ENCODE data around the gene CYSLTR2.

CYSLTR2 gene

DNA sequence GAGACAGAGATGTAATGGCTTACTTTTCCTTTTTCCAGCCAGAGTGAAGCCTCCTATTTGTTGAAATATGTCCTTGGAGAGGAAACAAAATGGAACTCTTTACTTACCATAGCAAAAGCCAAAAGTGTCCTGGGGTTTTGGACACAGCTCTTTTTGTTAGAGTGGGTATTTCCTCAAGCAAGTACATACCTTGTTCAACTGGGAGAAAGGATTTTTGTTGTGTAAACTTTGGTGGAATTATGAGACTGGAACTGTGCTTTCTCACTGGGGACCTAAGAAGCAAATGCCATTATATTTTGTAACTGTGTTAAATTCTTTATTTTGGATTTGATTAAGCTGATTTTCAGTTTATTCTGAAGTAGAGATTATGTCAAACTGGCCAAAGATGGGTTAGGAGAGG is 58.4 kb downstream of the CYSLTR2 start:
- no peak overlapping the region for H2AFZ ChIP-seq (ENCODE audit: low read length)
- H2BK15ac ChIP-seq (ENCODE audit: low read length), result no peak overlapping the region
- H3K27ac ChIP-seq (replicated peaks; ENCODE audit: low read length), result no peak overlapping the region
- H3K4me2 ChIP-seq (ENCODE audit: insufficient read depth, low read length, poor library complexity, severe bottlenecking), result no peak overlapping the region
- H3K9me3 ChIP-seq (replicated peaks in 1 of 2; ENCODE audit: control insufficient read depth in 2 of 2, insufficient read depth in 1 of 2, low read depth in 1 of 2, low read length in 2 of 2), result peaks cover 8 to 13% of the 10 kb centered on the region in 2 donors
- DNase-seq (ENCODE audit: low spot score), result no peak
- H2AK5ac ChIP-seq (ENCODE audit: low read depth, low read length), result no peak overlapping the region
- no peak overlapping the region for H2BK12ac ChIP-seq (ENCODE audit: low read length)
- no peak overlapping the region for H3K4me3 ChIP-seq (ENCODE audit: low read length in 2 of 2)
- H3K23ac ChIP-seq (ENCODE audit: low read depth, low read length, poor library complexity), result no peak overlapping the region
- no peak overlapping the region for H3K4ac ChIP-seq (ENCODE audit: low read length)
- H2BK120ac ChIP-seq (ENCODE audit: low read depth, low read length), result no peak overlapping the region
- H3K14ac ChIP-seq (ENCODE audit: low read length), result no peak overlapping the region
- no peak overlapping the region for H2BK5ac ChIP-seq (ENCODE audit: low read length)
- no peaks in the 10 kb centered on the region for H3K4me1 ChIP-seq (ENCODE audit: control insufficient read depth in 2 of 2, insufficient read depth in 1 of 2, low read depth in 1 of 2, low read length in 2 of 2)
- no peak overlapping the region for H3K9ac ChIP-seq (ENCODE audit: low read depth, low read length, poor library complexity)
- H4K8ac ChIP-seq (ENCODE audit: low read depth, low read length), result no peak overlapping the region
- H3K79me1 ChIP-seq (ENCODE audit: low read depth, low read length), result no peaks in the 10 kb centered on the region
- no peak overlapping the region for H3K18ac ChIP-seq (ENCODE audit: low read length)
- H3K36me3 ChIP-seq (replicated peaks in 1 of 2; ENCODE audit: control insufficient read depth in 2 of 2, insufficient read depth in 2 of 2, low read length in 2 of 2), result no peaks in the 10 kb centered on the region
- H3K27me3 ChIP-seq (ENCODE audit: control insufficient read depth in 3 of 3, insufficient read depth in 3 of 3, low read depth in 1 of 3, low read length in 3 of 3), result no peaks in the 10 kb centered on the region
- H4K91ac ChIP-seq (ENCODE audit: low read depth, low read length, poor library complexity), result no peak overlapping the region

DNA sequence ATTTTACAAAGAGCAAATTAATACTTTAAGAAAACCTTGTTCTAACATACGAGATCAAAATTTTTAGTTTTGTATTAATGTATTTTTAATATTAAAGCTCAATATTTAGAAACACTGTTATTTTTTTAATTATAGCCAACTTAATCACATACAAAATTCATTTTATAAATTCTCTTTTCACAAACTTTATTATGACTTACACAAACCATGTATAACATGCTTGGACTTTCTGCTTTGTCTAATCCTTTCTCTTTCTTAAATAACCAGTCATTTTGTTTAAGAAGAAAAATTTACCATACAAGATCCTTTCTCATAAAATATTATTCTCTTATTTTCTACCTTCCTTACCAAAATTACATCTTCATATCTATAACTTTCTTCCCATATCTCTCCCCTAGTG is 62.2 kb downstream of the CYSLTR2 start:
- no peak overlapping the region for H4K8ac ChIP-seq (ENCODE audit: low read depth, low read length)
- no peaks in the 10 kb centered on the region for H3K36me3 ChIP-seq (replicated peaks in 1 of 2; ENCODE audit: control insufficient read depth in 2 of 2, insufficient read depth in 2 of 2, low read length in 2 of 2)
- H3K27ac ChIP-seq (replicated peaks; ENCODE audit: low read length), result no peak overlapping the region
- no peaks in the 10 kb centered on the region for H3K4me1 ChIP-seq (ENCODE audit: control insufficient read depth in 2 of 2, insufficient read depth in 1 of 2, low read depth in 1 of 2, low read length in 2 of 2)
- H3K9ac ChIP-seq (ENCODE audit: low read depth, low read length, poor library complexity), result no peak overlapping the region
- H4K91ac ChIP-seq (ENCODE audit: low read depth, low read length, poor library complexity), result no peak overlapping the region
- no peak overlapping the region for H3K23ac ChIP-seq (ENCODE audit: low read depth, low read length, poor library complexity)
- H3K4me3 ChIP-seq (ENCODE audit: low read length in 2 of 2), result no peak overlapping the region
- no peak overlapping the region for H3K4ac ChIP-seq (ENCODE audit: low read length)
- H2BK15ac ChIP-seq (ENCODE audit: low read length), result no peak overlapping the region
- no peak overlapping the region for H3K14ac ChIP-seq (ENCODE audit: low read length)
- H3K18ac ChIP-seq (ENCODE audit: low read length), result no peak overlapping the region
- H3K4me2 ChIP-seq (ENCODE audit: insufficient read depth, low read length, poor library complexity, severe bottlenecking), result no peak overlapping the region
- no peak overlapping the region for H2BK120ac ChIP-seq (ENCODE audit: low read depth, low read length)
- WGBS, 2 donors (ENCODE audit: extremely low coverage in 2 of 2, insufficient read length in 2 of 2, insufficient replicate concordance in 1 of 2), result no CpG with 5 or more reads among the region's 1 CpG
- H2BK5ac ChIP-seq (ENCODE audit: low read length), result no peak overlapping the region
- no peaks in the 10 kb centered on the region for H3K27me3 ChIP-seq (ENCODE audit: control insufficient read depth in 3 of 3, insufficient read depth in 3 of 3, low read depth in 1 of 3, low read length in 3 of 3)
- no peak overlapping the region for H2AK5ac ChIP-seq (ENCODE audit: low read depth, low read length)
- H3K9me3 ChIP-seq (replicated peaks in 1 of 2; ENCODE audit: control insufficient read depth in 2 of 2, insufficient read depth in 1 of 2, low read depth in 1 of 2, low read length in 2 of 2), result peaks cover 8 to 13% of the 10 kb centered on the region in 2 donors
- no peak overlapping the region for H2BK12ac ChIP-seq (ENCODE audit: low read length)
- H3K79me1 ChIP-seq (ENCODE audit: low read depth, low read length), result no peaks in the 10 kb centered on the region
- H2AFZ ChIP-seq (ENCODE audit: low read length), result no peak overlapping the region
- DNase-seq (ENCODE audit: low spot score), result no peak

GRCh38 chr13:48720621-48721020 is 66.9 kb downstream of the CYSLTR2 start:
- H3K4me2 ChIP-seq (ENCODE audit: insufficient read depth, low read length, poor library complexity, severe bottlenecking), result no peak overlapping the region
- no peak for DNase-seq (ENCODE audit: low spot score)
- H3K9me3 ChIP-seq (replicated peaks in 1 of 2; ENCODE audit: control insufficient read depth in 2 of 2, insufficient read depth in 1 of 2, low read depth in 1 of 2, low read length in 2 of 2), result peaks cover 3% of the 10 kb centered on the region in 2 donors
- H3K18ac ChIP-seq (ENCODE audit: low read length), result no peak overlapping the region
- no peak overlapping the region for H2BK12ac ChIP-seq (ENCODE audit: low read length)
- H3K4ac ChIP-seq (ENCODE audit: low read length), result no peak overlapping the region
- H3K27me3 ChIP-seq (ENCODE audit: control insufficient read depth in 3 of 3, insufficient read depth in 3 of 3, low read depth in 1 of 3, low read length in 3 of 3), result no peaks in the 10 kb centered on the region
- no peak overlapping the region for H3K9ac ChIP-seq (ENCODE audit: low read depth, low read length, poor library complexity)
- WGBS, 2 donors (ENCODE audit: extremely low coverage in 2 of 2, insufficient read length in 2 of 2, insufficient replicate concordance in 1 of 2), result no CpG with 5 or more reads among the region's 4 CpGs
- H3K36me3 ChIP-seq (replicated peaks in 1 of 2; ENCODE audit: control insufficient read depth in 2 of 2, insufficient read depth in 2 of 2, low read length in 2 of 2), result no peaks in the 10 kb centered on the region
- no peaks in the 10 kb centered on the region for H3K79me1 ChIP-seq (ENCODE audit: low read depth, low read length)
- no peak overlapping the region for H2AK5ac ChIP-seq (ENCODE audit: low read depth, low read length)
- no peak overlapping the region for H4K8ac ChIP-seq (ENCODE audit: low read depth, low read length)
- H3K4me1 ChIP-seq (ENCODE audit: control insufficient read depth in 2 of 2, insufficient read depth in 1 of 2, low read depth in 1 of 2, low read length in 2 of 2), result no peaks in the 10 kb centered on the region
- no peak overlapping the region for H4K91ac ChIP-seq (ENCODE audit: low read depth, low read length, poor library complexity)
- no peak overlapping the region for H3K27ac ChIP-seq (replicated peaks; ENCODE audit: low read length)
- H3K4me3 ChIP-seq (ENCODE audit: low read length in 2 of 2), result no peak overlapping the region
- H2BK120ac ChIP-seq (ENCODE audit: low read depth, low read length), result no peak overlapping the region
- H3K23ac ChIP-seq (ENCODE audit: low read depth, low read length, poor library complexity), result no peak overlapping the region
- no peak overlapping the region for H2BK15ac ChIP-seq (ENCODE audit: low read length)
- no peak overlapping the region for H2BK5ac ChIP-seq (ENCODE audit: low read length)
- H3K14ac ChIP-seq (ENCODE audit: low read length), result no peak overlapping the region
- H2AFZ ChIP-seq (ENCODE audit: low read length), result no peak overlapping the region

DNA sequence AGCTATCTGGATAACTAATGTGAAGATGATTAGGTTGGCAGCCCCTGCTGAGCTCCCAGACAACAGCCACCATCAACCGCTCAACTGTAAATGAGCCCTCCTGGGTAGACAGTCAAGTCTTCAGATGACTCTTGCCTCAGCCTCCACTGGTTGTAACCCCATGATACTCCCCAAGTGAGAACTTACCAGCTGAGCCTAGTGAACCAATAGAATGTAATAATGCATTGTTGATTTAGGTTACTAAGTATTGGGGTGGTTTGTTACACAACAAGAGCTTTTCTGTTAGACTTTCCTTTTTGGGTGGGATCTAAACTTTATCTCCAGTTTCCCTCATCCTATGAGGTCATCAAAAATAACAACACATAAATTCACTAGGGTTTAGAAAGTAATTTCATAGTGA is 69.4 kb downstream of the CYSLTR2 start:
- no peak overlapping the region for H3K9ac ChIP-seq (ENCODE audit: low read depth, low read length, poor library complexity)
- H3K4ac ChIP-seq (ENCODE audit: low read length), result no peak overlapping the region
- no peak overlapping the region for H2BK120ac ChIP-seq (ENCODE audit: low read depth, low read length)
- WGBS, 2 donors (ENCODE audit: extremely low coverage in 2 of 2, insufficient read length in 2 of 2, insufficient replicate concordance in 1 of 2), result no CpG with 5 or more reads among the region's 1 CpG
- no peak overlapping the region for H2BK5ac ChIP-seq (ENCODE audit: low read length)
- no peak overlapping the region for H2AK5ac ChIP-seq (ENCODE audit: low read depth, low read length)
- H3K27ac ChIP-seq (replicated peaks; ENCODE audit: low read length), result no peak overlapping the region
- H4K91ac ChIP-seq (ENCODE audit: low read depth, low read length, poor library complexity), result no peak overlapping the region
- DNase-seq (ENCODE audit: low spot score), result no peak
- no peak overlapping the region for H2BK15ac ChIP-seq (ENCODE audit: low read length)
- H3K9me3 ChIP-seq (replicated peaks in 1 of 2; ENCODE audit: control insufficient read depth in 2 of 2, insufficient read depth in 1 of 2, low read depth in 1 of 2, low read length in 2 of 2), result peaks cover 0 to 2% of the 10 kb centered on the region in 2 donors
- no peak overlapping the region for H3K4me3 ChIP-seq (ENCODE audit: low read length in 2 of 2)
- H3K14ac ChIP-seq (ENCODE audit: low read length), result no peak overlapping the region
- H2BK12ac ChIP-seq (ENCODE audit: low read length), result no peak overlapping the region
- no peak overlapping the region for H2AFZ ChIP-seq (ENCODE audit: low read length)
- no peak overlapping the region for H3K18ac ChIP-seq (ENCODE audit: low read length)
- no peaks in the 10 kb centered on the region for H3K36me3 ChIP-seq (replicated peaks in 1 of 2; ENCODE audit: control insufficient read depth in 2 of 2, insufficient read depth in 2 of 2, low read length in 2 of 2)
- H3K27me3 ChIP-seq (ENCODE audit: control insufficient read depth in 3 of 3, insufficient read depth in 3 of 3, low read depth in 1 of 3, low read length in 3 of 3), result no peaks in the 10 kb centered on the region
- H3K23ac ChIP-seq (ENCODE audit: low read depth, low read length, poor library complexity), result no peak overlapping the region
- H4K8ac ChIP-seq (ENCODE audit: low read depth, low read length), result no peak overlapping the region
- H3K4me2 ChIP-seq (ENCODE audit: insufficient read depth, low read length, poor library complexity, severe bottlenecking), result no peak overlapping the region
- H3K79me1 ChIP-seq (ENCODE audit: low read depth, low read length), result no peaks in the 10 kb centered on the region
- no peaks in the 10 kb centered on the region for H3K4me1 ChIP-seq (ENCODE audit: control insufficient read depth in 2 of 2, insufficient read depth in 1 of 2, low read depth in 1 of 2, low read length in 2 of 2)
